Activated naive CD8-positive, alpha-beta T cell (primary cell): ENCODE data around the gene IMPA2.
A peak's percentile ranks its signal among the peaks of the same experiment; 100 is the strongest.

Experiments used
- H3K27ac Mint-ChIP-seq: one replicate; pipeline ENCODE4 v1.8.0; 2021; ENCODE audit warnings: mixed read lengths
- H3K27me3 Mint-ChIP-seq: one replicate; pipeline ENCODE4 v1.8.0; 2021; ENCODE audit warnings: mixed read lengths
- H3K36me3 Mint-ChIP-seq: one replicate; pipeline ENCODE4 v1.8.0; 2021; ENCODE audit warnings: mixed read lengths
- H3K4me1 Mint-ChIP-seq: one replicate; pipeline ENCODE4 v1.8.0; 2021; ENCODE audit warnings: low read depth, mixed read lengths
- H3K4me3 Mint-ChIP-seq: one replicate; pipeline ENCODE4 v1.8.0; 2021; ENCODE audit warnings: mild to moderate bottlenecking, mixed read lengths
- H3K9me3 Mint-ChIP-seq: one replicate; pipeline ENCODE4 v1.8.0; 2021; ENCODE audit warnings: low read depth, mixed read lengths

The IMPA2 gene

DNA sequence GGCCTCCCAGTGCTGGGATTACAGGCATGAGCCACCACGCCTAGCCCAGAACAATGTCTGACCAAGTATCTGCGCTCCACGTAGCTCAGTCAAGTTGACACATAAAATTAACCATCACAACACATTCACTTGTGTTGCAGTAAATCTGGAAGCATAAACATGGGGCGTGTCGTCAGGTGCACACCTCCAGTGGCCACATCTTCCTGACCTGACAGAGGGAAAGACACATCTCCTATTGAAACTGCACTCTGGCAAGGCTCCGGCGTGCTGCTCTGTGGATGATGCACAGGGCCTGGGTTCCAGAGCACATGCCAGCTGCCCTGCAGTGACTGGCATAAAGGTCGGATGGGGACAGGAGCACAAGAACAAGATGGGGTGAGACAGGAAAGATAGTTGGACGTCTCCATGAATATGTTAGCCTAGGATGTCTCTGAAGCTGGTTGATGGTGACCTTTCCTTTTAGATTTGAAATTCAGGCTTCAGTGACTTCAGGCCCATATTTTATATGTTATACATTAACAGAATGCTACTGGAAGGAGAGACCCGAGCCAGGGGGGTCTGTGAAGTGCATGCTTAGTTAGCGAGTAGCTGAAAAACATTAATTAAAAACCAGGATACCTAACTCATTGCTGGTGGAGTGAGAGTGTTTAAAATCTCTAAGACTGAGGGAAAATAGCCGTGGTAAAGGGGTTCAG lies 10.9 kb downstream of the IMPA2 start:
- Mint-ChIP-seq H3K27me3 (no peaks in the 10 kb centered on the region), H3K36me3 (no peaks in the 10 kb centered on the region), H3K27ac (no peak overlapping the region), H3K4me3 (no peak overlapping the region), H3K9me3 (no peaks in the 10 kb centered on the region), H3K4me1 (peaks cover 11% of the 10 kb centered on the region)

DNA sequence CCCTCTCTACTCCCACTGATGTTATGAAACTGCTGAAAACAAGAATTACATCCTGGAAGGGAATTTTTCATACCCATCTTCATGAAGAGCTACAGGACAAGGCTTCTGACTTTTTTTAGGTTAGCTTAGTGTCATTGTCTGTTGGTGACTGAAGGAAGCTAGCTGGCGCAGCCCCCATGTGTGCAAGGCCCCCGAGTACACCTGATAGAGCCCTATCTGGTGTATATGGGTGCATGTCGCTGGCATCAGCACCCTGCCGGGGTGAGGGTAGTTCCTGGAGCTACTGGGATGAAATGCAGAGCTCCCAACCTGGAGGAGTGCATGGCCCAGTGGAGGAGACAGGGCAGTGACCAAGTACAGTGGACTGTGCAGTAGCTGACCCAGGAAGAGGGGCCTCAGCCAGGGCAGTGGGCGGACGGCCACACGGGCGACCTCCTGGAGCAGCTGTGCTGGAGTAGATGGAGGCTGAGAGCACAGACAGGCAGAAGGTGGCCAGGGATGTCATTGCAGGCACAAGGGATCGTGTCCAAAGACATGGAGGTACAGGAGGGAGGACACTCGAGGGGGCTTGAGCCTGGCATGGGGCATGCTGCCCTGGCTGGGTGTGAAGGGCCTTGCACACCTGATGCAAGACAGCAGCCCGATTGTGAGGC lies 12.1 kb downstream of the IMPA2 start:
- Mint-ChIP-seq H3K4me1 (peaks cover 11% of the 10 kb centered on the region), H3K36me3 (no peaks in the 10 kb centered on the region), H3K9me3 (no peaks in the 10 kb centered on the region), H3K4me3 (no peak overlapping the region), H3K27ac (no peak overlapping the region), H3K27me3 (no peaks in the 10 kb centered on the region)

- no peaks in the 10 kb centered on the region for H3K36me3 Mint-ChIP-seq
- H3K4me1 Mint-ChIP-seq = peaks cover 11% of the 10 kb centered on the region
- H3K9me3 Mint-ChIP-seq = no peaks in the 10 kb centered on the region
- no peak overlapping the region for H3K27ac Mint-ChIP-seq
- H3K27me3 Mint-ChIP-seq = no peaks in the 10 kb centered on the region
- H3K4me3 Mint-ChIP-seq = no peak overlapping the region
Measured at GRCh38 chr18:11994336-11994702, 13.0 kb downstream of the IMPA2 start.

DNA sequence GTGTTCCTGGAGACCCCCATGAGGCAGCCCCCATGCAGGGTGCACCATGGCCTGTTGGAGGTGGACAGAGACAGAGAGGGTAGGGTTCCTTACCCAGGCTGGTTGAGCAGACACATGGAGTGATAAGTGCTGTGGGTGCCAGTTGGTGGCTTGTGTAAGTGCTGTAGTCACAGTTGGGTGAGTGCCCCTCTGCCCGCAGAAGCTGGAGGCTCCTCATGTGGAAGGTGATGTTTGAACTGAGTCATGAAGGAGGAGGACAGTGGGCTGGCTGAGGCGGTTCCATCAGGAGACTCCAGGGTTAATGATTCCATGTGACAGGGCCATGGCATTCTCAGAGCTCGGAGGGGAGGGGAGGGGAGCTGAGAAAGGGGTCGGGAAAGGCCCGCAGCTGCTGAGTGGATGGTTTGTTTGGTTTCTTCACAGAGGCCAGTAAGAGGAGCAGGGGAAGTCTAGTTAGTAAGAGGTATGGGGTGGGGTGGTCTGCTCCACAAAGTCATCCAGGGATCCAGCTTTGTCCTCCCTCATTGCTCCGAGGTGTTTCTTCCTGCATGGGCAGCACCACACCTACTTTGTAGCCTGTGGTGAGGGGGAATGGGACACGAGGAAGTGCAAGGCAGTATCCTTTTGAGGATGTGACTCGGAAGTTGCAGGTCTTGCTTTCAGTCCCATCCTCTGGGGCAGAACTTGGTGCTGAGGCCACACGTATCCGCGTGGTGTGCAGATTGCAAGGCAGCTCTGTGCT lies 13.6 kb downstream of the IMPA2 start:
- no peak overlapping the region for H3K27ac Mint-ChIP-seq
- H3K4me3 Mint-ChIP-seq = no peak overlapping the region
- peaks cover 11% of the 10 kb centered on the region for H3K4me1 Mint-ChIP-seq
- no peaks in the 10 kb centered on the region for H3K27me3 Mint-ChIP-seq
- no peaks in the 10 kb centered on the region for H3K9me3 Mint-ChIP-seq
- no peaks in the 10 kb centered on the region for H3K36me3 Mint-ChIP-seq

DNA sequence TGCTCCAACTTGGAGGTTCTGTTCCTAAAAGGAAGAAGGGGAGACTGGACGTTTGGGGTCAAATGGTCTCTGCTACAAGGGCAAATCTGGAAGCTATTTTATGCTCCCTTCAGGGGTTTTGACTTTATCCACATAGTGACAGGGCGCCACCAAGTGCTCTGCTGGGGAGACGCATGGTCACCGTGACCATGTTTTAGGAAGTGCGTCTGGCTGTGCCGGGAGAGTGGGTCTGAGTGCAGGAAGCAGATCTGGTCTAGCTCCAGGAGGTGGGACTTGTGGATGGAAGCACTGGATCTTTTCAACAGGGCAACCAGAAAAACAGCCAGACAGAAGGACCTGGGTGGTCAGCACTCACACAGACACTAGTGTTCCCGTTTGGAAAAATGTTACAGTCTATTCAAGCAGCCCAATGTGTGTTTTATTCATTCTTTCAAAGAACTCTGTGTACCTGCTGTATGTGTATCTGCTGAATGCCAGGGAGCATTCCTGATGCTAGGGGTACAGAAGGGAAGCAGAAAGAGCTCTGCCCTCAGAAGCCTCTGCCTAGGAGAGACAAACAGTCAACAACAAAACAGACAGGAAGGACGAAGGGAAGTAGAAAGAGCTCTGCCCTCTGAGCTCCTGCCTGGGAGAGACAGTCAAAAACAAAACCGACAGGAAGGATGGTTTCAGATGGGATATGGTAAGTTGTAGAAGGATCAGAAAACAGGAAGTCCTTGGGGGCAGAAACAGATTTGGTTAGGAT lies 14.3 kb downstream of the IMPA2 start:
- Mint-ChIP-seq H3K27me3 (no peaks in the 10 kb centered on the region), H3K27ac (peak overlapping the region; percentile 2), H3K4me1 (peaks cover 11% of the 10 kb centered on the region)

GRCh38 chr18:11996190-11996754 lies 15.0 kb downstream of the IMPA2 start:
- Mint-ChIP-seq H3K36me3 (no peaks in the 10 kb centered on the region), H3K27ac (no peak overlapping the region), H3K9me3 (no peaks in the 10 kb centered on the region), H3K4me3 (no peak overlapping the region), H3K27me3 (no peaks in the 10 kb centered on the region), H3K4me1 (peaks cover 11% of the 10 kb centered on the region)

More for the DNA sequence above, 14.3 kb downstream of the IMPA2 start:
- no peaks in the 10 kb centered on the region for H3K9me3 Mint-ChIP-seq
- H3K36me3 Mint-ChIP-seq = no peaks in the 10 kb centered on the region
- H3K4me3 Mint-ChIP-seq = peak overlapping the region; percentile 57

GRCh38 chr18:11996907-11997306 lies 15.6 kb downstream of the IMPA2 start:
- Mint-ChIP-seq H3K27me3 (no peaks in the 10 kb centered on the region), H3K4me1 (peaks cover 11% of the 10 kb centered on the region), H3K4me3 (no peak overlapping the region), H3K9me3 (no peaks in the 10 kb centered on the region), H3K27ac (no peak overlapping the region), H3K36me3 (no peaks in the 10 kb centered on the region)

DNA sequence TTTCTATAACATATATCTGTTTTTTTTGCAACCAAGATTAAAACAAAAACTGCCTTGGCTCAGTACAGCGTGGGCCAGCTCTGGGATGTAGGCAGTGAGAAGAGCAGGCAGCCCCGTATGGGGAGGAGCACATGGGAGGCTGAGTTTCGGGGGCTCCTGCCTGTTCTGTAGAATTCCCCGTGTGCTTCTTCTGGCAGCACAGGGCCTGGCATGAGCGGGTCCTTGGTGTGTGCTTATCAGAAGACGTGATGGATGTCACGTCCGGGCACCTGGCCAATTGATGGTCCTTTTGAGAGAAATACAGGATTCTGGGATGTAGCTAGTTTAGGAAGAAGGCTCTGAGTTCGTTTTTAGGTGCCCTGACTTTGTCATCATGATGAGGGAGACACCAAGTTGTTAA lies 16.2 kb downstream of the IMPA2 start:
- Mint-ChIP-seq H3K27me3 (no peaks in the 10 kb centered on the region), H3K9me3 (no peaks in the 10 kb centered on the region), H3K4me1 (peaks cover 11% of the 10 kb centered on the region), H3K4me3 (no peak overlapping the region), H3K36me3 (no peaks in the 10 kb centered on the region), H3K27ac (no peak overlapping the region)

DNA sequence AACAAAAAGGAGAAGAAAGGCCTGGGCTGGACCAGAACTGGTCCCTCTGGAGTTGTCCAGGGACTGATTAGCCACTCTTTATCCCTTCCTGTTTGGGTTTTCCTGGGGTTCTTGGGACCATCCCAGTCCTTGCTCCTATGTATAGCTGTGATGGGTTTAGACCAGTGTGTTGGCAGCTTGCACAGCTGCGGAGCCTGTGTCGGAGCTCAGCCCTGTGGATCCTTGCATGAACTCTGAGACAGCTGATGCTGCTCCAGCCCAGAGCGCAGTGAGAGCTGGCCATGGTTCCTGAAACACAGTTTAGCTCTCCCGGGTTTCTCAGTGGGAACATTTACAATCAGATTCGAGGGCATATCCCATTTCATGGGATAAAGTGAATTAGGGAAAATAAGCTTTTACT lies 16.9 kb downstream of the IMPA2 start:
- Mint-ChIP-seq H3K27ac (no peak overlapping the region), H3K9me3 (no peaks in the 10 kb centered on the region), H3K27me3 (no peaks in the 10 kb centered on the region), H3K36me3 (no peaks in the 10 kb centered on the region), H3K4me3 (no peak overlapping the region), H3K4me1 (peaks cover 11% of the 10 kb centered on the region)

DNA sequence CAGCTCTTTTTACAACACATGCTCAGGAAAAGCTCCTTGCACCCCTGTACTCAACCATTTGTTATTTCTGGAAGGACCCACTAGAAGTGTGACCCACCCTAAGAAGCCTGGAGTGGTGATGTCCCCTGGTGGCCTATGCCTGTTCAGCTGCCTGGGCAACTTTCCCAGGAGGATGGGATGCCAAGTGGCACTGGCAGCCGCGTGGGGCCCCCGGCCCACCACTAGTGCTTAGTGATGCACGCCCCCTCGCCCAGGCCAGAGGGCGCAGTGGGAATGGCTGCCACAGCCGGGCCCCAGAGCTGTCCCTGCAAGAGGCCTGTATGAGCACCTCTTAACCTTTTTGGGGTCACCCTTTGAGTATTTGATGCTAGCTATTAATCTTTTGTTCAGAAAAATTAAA lies 18.1 kb downstream of the IMPA2 start:
- Mint-ChIP-seq H3K27me3 (no peaks in the 10 kb centered on the region), H3K27ac (no peak overlapping the region), H3K9me3 (no peaks in the 10 kb centered on the region), H3K4me3 (no peak overlapping the region), H3K4me1 (peaks cover 11% of the 10 kb centered on the region), H3K36me3 (no peaks in the 10 kb centered on the region)

GRCh38 chr18:12000072-12000659 lies 18.9 kb downstream of the IMPA2 start:
- Mint-ChIP-seq H3K9me3 (no peaks in the 10 kb centered on the region), H3K4me1 (peaks cover 11% of the 10 kb centered on the region), H3K27me3 (no peaks in the 10 kb centered on the region), H3K36me3 (no peaks in the 10 kb centered on the region), H3K4me3 (no peak overlapping the region), H3K27ac (no peak overlapping the region)

DNA sequence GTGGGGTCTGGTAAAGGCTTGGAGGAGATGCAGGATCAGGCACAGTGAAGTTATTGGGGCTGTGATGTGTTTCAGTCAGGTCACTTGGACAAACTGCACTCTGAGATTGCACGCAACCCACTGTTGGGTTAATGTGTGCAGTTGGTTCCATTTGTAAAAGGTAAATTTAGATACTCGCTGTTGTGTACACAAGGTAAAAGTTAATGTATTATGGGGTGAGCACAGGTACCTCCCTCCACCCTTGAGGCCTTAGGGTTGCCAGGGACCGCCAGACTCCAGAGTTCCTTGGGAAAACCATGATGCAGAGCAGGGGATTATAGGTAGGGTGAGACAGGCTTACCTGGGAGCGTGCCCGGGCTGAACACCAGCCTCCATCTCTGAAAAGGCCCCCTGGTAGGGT lies 20.1 kb downstream of the IMPA2 start:
- no peak overlapping the region for H3K4me3 Mint-ChIP-seq
- no peaks in the 10 kb centered on the region for H3K27me3 Mint-ChIP-seq
- no peaks in the 10 kb centered on the region for H3K9me3 Mint-ChIP-seq
- H3K36me3 Mint-ChIP-seq = no peaks in the 10 kb centered on the region
- peaks cover 3% of the 10 kb centered on the region for H3K4me1 Mint-ChIP-seq
- no peak overlapping the region for H3K27ac Mint-ChIP-seq

GRCh38 chr18:12003894-12004293 lies 22.6 kb downstream of the IMPA2 start:
- H3K4me3 Mint-ChIP-seq = no peak overlapping the region
- no peak overlapping the region for H3K27ac Mint-ChIP-seq
- H3K4me1 Mint-ChIP-seq = no peaks in the 10 kb centered on the region
- H3K36me3 Mint-ChIP-seq = no peaks in the 10 kb centered on the region
- no peaks in the 10 kb centered on the region for H3K9me3 Mint-ChIP-seq
- H3K27me3 Mint-ChIP-seq = no peaks in the 10 kb centered on the region
